Activated CD4-positive, alpha-beta T cell treated with anti-CD3 and anti-CD28 coated beads, Interleukin-2, Interleukin-6, amounts not matched to agents 100 ng/mL and 50 ng/mL, durations not matched to agents 16 hours and 8 hours (primary cell): ENCODE measurements around the gene NDFIP1.
A peak's percentile ranks its signal among the peaks of the same experiment; 100 is the strongest.

Experiments used
- DNase-seq: peaks from one replicate; pipeline ENCODE4 v3.0.0-alpha.2; 2020

NDFIP1 gene

GRCh38 chr5:142095035-142095434, 13.5 kb upstream of the NDFIP1 start:
- peak; percentile 57 for DNase-seq

DNA sequence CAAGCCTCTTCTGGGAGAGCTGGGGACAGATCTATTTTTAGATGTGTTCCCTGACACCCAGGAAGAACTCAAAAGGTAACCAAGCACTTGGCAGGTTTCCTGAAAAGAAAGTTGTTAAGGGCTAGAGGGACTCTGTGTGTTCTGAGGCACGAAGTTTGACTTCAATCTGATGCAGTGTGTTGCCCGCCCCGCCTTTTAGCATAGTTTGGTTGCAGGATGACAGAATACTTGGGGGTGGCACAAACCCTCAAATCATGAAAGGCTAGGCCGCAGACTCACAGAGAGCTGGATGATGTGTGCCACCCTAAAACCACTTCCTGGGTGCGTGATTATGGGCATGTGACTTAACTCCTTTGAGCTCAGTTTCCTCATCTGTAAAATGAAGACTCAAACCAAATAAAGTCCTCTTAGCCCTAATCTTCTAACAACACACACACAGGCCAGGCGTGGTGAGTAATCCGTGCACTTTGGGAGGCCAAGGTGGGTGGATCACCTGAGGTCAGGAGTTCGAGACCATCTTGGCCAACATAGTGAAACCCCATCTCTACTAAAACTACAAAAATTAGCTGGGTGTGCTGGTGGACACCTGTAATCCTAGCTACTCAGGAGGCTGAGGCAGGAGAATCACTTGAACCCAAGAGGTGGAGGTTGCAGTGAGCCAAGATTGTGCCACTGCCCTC, 12.8 kb upstream of the NDFIP1 start:
- DNase-seq: peak; percentile 95

DNA sequence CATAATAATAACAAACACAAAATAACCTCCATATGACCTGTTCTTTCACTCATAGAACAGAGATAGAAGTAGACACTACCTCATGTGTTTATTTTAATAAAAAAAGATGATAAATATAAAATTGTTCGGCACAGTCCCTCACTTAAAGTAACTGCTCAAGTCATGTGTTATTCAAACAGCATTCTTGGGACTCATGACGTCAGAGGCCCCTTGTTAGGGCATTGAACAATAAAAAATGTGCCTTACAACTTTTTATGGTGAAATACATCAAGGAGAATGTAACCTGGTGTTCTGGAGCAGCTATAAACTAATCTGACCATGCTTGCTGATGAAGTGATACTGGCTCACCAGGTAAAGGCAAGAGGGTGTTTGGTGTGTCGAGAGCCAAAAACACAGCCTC, 12.2 kb upstream of the NDFIP1 start:
- no peak for DNase-seq

- no peak for DNase-seq
These were observed 10.9 kb upstream of the NDFIP1 start for GRCh38 chr5:142097681-142098080.

- DNase-seq: no peak
These were observed 10.3 kb upstream of the NDFIP1 start for GRCh38 chr5:142098275-142098674.

GRCh38 chr5:142098931-142099330, 9.6 kb upstream of the NDFIP1 start:
- DNase-seq: no peak

DNA sequence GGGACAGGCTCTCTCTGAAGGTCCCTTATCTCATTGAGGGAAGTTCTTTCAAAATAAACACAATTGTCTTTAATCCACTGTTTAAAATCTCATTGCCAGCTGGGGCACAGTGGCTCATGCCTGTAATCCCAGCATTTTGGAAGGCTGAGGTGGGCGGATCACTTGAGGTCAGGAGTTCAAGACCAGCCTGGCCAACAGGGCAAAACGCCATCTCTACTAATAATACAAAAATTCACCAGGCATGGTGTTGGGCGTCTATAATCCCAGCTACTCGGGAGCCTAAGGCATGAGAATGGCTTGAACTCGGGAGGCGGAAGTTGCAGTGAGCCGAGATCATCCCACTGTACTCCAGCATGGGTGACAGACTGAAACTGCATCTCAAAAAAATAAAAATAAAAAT, 8.3 kb upstream of the NDFIP1 start:
- no peak for DNase-seq

DNA sequence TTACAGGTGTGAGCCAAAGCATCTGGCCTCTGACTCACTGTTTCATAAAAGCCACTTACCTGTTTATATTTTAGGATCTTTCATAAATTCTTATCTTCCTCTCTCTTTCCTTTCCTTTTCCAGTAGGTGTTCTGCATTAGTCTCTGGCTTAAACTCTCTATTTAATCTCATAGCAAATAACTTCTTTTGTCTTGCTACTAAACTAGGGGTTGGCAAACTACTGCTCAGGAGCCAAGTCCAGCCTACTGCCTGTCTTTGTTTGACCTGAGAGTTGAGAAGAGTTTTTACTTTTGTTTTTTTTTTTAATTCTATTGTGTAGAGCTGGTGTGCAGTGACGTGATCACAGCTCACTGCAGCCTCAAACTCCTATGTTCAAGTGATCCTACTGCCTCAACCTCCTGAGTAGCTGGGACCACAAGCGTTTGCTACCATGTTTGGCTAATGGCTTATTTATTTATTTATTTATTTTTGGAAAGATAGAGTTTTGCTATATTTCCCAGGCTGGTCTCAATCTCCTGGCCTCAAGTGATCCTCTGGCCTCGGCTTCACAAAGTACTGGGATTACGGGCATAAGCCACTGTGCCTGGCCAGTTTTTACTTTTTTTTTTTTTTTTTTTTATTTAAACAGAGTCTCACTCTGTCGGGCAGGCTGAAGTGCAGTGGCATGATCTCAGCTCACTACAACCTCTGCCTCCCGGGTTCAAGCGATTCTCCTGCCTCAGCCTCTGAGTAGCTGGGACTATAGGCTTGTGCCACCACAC, 5.4 kb upstream of the NDFIP1 start:
- no peak for DNase-seq

- peak; percentile 23 for DNase-seq
These were observed 4.1 kb upstream of the NDFIP1 start for GRCh38 chr5:142104491-142104890.

DNA sequence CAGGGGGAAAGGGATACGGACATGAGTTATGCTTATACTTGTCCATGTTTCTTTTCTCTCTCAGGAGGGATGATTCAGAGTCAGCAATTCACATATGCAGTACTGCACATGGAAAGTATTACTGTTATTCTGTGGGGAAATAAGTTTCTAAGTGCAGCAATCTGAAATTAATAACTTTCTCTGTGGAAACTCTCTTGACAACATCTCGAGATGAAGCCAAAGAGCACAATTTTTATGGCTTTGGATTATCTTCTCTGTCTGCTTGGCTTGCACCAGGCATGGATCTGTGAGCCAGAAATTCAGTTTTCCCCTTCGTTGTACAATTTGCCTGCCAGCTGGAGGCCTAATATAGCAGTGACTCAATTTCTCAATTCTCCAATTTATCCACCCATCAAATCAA, 2.5 kb upstream of the NDFIP1 start:
- no peak for DNase-seq

DNA sequence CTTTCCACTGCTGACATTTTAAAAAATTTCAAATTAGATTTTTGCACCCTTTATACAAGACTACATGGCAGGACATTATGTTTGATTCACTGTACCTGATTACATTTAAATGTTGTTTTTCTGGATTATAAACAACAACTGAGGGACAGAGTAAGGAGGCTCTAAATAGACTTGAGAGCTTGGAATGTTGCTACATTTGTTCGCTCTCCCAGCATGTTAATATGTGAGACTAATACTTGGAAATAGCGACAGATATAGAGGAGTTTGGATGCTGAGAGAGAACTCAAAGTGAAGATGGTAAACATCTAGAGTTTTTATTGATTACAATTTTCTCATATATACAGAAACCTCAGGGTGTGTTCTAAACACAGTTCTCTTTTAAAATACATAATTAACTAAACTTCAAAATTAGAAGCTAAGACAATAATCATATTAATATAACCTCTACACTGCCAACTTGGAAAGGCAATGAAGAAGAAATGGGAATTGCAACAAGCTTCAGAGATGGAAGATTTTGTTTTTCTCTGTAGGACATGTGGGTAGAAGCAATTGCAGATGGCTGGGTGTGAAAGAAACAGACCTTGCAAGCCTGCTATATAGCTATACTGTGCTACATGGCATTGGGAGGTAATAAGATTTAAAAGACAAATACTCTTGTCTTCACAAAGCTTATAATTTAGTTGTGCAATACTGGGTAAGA, 1.4 kb upstream of the NDFIP1 start:
- no peak for DNase-seq

DNA sequence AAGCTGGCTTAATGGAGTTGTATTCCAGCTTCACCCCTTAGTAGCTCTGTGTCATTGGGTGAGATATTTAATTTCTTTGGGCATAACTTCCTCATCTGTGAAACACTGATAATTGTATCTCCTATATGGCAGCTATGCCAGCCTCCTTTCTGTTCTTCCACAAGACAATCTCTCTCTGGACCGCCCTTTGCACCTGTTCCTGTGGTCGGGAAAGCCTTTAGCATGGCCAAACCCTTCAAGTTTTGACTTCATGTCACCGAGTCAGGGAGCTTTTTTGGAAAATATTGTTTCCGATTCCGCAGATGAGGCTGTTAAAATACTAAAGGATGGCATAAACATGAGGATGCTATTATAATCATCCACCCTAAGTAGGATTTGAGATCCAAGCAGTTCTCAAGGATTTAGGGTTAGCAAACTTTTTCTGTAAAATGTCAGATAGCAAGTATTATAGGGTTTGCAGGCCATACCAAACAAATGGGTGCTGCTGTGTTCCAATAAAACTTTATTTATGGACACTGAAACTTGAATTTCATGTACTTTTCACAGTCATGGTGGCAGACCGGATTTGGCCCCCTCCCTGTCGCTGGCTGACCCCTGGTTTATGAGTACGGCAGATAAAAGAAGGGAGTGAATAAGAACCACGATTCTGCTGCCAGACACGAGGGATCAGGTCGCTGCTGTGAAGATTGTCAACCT, 695 bp upstream of the NDFIP1 start:
- DNase-seq: no peak

DNA sequence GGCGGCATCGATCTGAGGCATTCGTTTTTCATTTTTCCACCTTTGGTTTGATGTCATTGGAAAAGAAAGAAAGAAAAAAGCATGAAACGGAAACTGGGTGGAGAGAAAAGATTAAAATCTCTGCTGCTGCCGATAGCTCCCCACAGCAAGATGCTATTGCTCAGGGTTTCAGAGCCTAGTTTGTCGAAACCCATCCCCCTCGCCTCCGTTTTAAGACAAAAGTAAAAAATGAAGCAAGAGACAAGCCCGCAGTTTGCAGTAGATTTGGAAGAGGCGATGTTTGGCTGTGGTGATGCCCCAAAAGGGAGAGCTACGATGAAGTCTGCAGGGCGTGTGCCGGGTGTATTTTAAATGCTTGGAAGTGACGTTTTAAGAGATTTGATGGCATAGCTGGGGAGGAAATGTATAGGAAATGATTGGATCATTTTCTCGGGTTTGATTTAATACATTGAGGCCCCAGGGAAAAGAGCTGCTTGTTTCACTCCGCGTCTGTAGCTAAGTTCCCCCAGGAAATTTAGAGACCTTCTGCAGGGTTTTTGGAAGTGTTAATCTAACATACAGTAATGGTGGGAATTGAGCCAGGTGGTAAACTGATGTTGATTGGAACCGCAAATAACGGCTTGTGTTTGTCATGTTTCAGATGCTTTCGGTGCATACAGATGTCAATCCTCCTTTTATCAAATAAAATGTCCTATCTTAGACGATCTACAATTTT, 909 bp downstream of the NDFIP1 start:
- peak; percentile 74 for DNase-seq

GRCh38 chr5:142110046-142110531, 1.5 kb downstream of the NDFIP1 start:
- peak; percentile 73 for DNase-seq

DNA sequence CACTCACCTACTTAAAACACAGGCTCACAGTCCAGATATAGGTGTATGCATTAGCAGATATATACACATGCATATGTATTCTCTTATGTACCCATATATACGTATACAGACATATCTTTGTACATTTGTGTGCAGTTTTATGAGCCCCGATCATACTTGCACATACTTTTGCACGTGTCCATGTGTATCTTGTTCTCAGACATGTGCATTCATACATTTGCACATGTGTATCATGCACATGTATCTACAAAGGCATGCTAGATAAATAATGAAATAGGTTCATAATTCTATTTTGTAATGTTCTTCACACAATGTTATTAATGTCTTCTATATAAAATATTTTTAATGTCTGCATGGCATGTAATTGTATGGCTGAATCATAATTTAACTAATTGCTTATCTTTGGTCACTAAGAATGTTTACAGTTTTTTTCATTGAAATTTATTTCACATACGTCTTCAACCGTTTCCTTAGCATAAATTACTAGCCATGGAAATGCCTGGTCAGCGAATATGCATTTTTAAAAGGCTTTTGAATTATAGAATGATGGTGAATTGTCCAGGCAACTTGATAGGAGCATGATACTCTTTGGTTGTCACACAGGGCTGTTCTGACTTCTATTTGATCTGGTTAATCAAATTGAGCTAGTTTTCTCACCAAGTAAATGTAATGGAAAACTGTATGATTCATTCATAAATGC, 2.6 kb downstream of the NDFIP1 start:
- DNase-seq: no peak

DNA sequence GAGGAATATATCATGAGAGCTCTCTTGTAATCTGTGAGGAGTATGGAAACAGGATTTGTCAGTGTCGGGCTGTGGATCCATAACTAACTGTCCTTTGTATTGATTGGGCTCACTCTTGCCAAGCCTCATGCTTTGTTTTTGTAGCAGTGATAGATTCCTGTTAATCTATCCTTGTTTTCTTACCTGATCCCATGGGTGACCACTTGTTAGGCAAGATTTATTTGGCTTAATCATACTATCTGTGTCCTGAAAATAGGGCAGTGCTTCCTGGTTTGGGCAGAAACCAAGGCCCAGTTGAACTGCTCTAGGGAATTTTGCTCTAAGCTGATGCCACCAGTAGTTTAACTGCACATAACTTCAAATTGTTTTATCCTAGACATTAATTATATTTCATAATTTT, 6.1 kb downstream of the NDFIP1 start:
- no peak for DNase-seq

- DNase-seq: no peak
These were observed 7.5 kb downstream of the NDFIP1 start for GRCh38 chr5:142115937-142116614.

- DNase-seq: no peak
These were observed 9.1 kb downstream of the NDFIP1 start for GRCh38 chr5:142117579-142118151.

- peak; percentile 46 for DNase-seq
These were observed 9.6 kb downstream of the NDFIP1 start for GRCh38 chr5:142118155-142118686.

- no peak for DNase-seq
These were observed 10.6 kb downstream of the NDFIP1 start for GRCh38 chr5:142119051-142119625.
